DMS153 (cell line): Measurements from ENCODE around the gene TRIB2.

Source experiments
- DNase-seq: peaks from one replicate; lab custom pipeline; 2025; lab: John Stamatoyannopoulos, UW

Gene TRIB2

GRCh38 chr2:12720754-12721378, 4.1 kb downstream of the TRIB2 start:
- DNase-seq, result no peak

DNA sequence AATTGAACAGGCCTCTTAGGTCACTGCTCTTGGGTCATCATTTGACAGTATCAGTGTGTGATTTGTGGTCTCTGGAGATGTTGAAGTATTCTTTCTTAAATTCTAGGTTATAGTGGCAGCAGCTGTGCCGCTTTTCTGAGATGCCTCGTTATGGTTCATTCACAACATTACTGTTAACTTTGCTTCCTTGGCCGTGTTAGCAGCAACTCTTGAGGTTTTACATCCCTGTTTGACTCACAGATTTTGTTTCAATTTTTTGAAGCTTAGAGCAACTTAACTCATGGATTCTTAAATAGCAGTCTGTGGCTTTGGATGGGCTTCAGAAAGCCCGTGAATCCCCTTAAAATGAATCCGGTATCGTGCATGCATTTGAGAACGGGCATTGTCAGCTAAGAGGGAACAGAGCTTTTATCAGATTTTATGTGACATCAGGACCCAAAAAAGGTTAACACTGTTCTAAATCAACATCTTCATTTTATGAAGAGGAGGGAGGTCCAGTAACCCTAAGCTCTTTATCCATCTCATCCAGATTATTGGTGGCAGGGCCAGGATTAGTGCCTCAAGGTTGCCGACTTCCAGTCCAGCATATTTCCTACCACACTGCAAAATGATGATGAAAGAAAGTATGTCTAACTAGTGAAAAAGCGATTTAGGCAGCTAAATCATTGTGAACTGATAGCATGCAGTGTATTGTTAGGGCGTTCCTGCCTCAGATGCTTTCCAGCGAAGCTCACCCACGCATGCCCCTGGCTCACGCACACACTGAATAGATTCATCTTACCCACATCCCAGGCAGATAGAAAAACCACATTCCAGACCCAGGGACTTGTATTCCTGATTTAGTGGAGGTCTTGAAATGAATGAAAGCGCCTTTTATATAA, 5.1 kb downstream of the TRIB2 start:
- no peak for DNase-seq

- DNase-seq, result no peak
These were observed 5.9 kb downstream of the TRIB2 start for GRCh38 chr2:12722447-12723316.

GRCh38 chr2:12723736-12724463, 7.2 kb downstream of the TRIB2 start:
- no peak for DNase-seq

DNA sequence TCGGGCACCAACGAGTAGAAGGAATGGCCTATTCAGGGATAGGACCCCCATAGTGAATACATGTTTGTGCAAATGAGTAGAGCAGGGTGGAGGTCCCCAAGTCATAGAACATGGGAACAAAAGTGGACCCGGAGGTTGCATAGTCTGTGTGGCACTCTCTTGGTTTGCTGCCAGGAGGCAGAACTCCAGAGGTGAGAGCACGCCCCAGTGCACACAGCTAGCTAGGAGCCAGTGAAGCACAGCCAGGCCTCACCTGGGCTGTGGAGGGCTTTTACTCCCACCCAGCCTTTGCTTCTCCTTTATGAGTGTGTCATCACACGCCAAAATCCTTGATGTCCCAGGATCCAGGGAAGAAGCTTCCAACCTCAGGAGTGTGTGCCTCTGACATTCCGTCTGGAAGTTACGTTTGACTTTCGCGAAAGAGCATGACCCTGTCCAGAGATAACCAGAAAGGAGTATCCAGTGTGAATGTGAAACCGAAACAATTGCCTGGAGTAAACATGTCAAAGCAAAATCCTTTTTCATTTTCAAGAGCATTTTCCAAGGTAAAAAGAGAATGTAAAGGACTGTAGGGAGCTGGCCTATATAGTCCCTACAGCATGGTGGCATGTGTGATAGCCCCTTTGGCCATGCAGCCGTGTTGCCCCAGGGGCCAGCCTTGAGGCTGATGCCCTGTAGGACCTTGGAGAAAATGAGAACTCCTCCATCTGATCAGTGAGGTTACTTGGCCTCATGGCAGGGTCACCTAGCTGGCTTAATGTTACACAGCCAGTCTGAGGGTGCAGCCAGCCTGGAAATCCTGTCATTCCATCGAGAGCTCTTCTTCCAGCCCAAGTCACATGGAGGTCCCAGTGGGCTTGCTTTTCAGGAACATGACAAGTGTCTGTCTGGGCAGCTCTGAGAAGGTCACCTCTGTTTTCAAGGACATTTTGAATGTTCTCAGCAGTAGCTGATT, 8.8 kb downstream of the TRIB2 start:
- no peak for DNase-seq

GRCh38 chr2:12726271-12726670, 9.5 kb downstream of the TRIB2 start:
- DNase-seq, result no peak

DNA sequence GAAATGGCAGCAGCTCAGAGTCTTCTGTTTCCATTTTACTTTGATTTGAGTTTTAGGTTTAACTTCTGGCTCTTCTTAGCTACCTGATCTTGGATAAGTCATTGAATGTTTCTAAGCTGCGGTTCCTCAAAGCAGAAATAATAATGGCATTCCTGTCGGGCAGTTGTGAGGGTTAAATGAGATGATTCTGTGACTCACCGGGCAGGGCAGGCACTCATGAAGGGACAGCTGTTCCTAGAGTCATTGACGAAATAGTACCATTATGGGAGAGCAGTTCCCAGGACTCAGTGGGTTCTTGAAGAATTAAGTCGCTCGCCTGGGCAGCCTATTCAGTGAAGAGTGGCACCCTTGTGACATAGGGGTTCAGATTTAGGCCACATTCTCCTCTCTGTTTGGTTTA, 10.3 kb downstream of the TRIB2 start:
- no peak for DNase-seq

DNA sequence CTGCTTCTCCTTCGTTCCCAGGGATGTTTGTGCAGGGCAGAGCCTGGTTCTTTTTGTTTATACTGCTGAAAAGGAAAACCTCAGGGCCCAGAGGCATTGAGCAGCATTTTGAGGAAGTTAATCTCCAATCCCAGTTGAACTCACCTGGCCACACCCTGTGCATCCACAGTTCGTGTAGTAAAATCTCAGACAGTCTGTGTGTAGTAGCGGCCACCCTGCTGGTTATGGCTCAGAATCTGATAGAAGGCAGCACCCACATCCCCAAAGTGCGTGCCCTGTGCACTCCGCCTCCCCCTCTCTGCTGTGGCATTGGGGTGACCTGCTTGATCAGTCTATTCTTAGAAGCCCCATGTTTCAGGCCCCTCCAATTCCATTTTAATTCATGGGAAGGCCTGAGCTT, 10.9 kb downstream of the TRIB2 start:
- no peak for DNase-seq

DNA sequence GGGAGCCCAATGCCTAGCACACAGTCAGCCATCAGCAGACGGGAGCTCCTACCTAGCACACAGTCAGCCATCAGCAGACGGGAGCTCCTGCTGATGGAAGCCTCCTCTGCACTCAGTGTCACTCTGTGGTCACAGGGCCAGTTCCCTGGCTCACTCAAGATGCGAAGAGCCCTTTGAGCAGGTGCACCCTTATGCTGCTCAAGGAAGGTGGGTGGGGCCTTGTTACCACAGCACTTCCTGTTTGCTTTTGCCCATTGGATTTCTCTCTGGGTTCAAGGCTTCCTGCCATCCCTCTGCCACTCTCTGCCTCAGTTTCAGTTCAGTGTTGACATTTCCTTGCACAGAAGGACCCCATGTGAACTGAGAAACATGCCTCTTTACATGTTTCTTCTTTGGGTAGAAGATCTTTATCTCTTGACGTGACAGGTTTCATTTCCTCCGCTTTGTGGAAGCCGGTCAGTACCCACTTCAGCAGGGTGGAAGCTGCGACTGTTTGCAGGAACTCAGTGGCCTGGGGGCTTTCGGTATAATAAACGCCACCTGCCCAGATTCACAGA, 11.6 kb downstream of the TRIB2 start:
- no peak for DNase-seq

GRCh38 chr2:12730265-12730664, 13.5 kb downstream of the TRIB2 start:
- no peak for DNase-seq

DNA sequence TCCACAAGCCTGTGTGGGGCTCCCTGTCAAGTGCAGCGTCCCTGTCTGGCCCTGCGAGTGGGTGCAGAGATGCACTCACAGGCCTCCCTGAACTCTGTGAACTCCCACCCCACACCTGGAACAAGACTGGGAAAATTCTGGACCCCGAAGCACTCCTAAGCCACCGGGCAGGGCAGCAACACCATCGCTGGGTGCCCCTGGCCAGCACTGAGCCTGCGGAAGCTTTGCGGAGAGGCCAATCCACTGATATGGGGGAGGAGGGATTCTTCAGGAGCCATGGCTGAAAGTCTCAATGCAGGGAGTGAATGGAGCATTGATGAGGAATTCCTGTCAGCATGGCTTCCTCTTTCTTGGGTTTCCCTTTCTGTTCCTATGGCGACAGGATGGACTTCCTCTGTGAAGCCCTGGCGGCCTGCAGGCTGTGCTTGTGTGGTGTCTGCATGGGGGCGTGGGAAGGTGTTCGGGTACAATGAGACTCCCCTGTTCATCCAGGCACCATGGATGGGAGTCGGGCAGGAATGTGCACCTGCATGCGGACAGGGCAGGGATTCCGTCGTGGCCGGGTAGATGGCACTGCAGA, 15.1 kb downstream of the TRIB2 start:
- DNase-seq, result no peak

DNA sequence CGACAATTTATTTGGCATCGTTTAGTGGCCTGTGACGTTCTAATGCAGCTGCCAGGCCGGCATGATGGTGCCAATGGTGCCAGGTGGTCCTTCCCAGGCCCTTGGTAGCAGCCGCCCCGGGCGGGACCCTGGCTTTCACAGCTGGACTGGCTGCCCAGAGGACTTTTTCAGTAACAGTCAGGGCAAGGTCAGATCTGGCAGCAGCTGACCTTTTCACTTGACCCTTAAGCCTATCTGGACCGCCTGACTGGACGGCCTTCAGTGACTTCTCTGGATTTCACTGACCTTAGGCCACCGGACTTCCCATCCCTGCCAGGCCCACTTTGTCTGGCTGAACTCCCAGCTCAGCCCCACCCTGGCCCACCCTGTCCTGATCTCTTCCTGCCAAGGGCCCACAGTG, 15.9 kb downstream of the TRIB2 start:
- DNase-seq, result no peak

GRCh38 chr2:12733846-12734245, 17.1 kb downstream of the TRIB2 start:
- DNase-seq, result no peak

DNA sequence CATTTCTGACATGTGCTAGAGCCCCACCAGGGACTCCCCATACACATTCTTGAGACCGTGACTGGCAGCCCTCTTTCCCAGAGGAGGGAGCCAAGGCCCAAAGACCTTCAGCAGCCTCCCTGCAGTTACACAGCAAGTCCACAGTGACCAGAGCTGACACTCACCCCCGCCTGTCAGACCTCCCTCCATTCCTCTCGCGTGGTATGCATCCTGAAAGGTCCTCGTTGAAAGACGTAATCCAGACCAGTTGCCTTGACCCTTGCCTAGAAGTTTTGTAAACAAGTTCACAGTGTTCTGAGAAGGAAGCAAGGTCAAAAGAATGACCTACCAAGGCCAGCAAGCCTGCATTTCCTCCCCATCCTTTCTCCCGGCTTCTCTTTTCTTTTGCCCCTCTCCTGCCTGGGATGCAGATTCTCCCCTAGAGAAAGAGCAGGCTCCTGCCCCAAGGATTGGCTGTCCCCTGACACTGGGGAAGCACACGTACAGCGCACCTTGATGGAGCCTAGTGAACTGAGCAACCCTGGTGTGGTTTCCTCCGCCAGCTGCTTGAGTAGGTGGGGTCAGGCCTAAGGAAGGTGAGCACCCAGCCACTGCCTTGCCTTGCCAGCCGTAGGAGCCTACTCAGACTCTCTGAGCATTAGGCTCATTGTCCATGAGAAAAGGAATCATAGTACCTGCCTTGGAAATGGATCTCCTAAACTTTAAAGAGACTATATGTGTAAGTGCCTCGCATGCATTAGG, 18.3 kb downstream of the TRIB2 start:
- no peak for DNase-seq

DNA sequence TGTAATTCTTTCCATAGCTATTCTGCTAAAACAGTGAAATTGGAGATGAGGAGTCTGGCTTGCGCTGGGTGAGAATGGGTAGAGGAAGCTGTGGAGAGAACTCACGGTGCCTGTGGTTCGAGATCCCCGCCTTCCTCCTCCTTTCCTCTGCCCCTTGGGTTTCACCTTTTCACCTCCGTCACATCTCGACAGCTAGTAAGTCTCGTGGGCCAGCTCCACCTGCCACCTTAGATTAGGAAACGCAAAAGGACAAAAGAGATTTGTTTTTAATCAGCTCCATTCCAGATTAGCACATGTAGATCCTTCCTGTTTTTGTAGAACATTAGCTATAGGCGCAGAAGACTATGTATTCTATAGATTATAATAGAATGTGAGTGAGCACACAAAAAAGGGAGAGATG, 20.6 kb downstream of the TRIB2 start:
- no peak for DNase-seq

DNA sequence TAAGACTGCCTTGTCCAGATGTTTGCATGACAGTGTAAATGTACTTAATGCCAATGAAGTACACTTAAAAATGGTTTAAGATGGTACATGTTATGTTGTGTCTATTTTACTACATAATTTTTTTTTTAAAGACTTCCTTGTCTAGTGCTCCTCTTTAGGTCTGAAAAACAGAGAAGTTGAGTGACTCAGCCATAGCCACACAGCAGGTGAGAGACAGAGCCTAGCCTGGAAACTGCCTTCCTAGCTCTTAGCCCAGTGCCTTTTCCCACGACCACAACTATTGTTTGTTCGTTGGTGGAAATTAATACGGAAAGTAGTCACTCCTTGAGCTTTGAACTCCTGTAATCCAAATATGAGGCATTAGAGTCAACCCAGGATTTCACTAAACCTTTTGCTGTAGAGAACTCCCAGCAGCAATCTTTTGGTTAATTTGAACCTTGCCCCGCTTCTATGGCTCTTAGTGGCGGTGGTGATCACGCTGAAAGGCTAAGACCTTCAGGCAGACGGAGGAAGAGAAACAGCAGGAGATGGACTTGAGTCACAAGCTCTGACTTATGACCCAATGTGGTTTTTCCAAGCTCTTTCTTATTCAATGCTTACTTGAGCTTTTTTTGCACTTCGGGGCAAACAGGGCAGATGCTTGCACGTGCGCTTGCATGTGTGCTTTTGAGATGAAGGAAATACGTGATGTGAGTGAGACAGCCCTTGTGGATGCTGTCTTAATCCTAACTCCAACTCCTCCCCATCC, 21.2 kb downstream of the TRIB2 start:
- DNase-seq, result no peak

DNA sequence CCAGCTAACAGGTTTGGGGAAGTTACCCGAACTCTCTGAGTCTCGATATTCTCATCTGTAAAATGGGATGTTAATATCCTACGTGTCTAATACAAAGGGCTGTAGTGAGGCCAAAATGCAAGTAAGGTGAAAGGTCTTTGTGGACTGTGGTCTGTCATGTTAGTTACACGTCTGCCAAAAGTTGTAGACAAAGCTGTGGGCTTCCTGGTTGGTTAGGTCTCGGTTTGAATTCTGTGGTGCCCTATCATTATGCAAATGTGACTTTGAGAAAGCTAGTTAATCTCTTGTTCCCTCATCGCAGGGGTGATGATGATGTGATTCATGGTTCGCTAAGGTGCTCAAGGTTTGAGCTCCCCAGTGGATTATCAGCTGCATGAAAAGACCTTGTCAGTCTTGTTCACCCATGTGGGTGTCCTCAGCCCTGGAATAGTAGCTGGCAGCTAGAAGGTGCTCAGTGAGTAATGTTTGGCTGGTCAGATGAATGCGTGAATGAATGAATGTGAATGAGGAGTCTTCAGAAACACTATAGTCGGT, 23.1 kb downstream of the TRIB2 start:
- DNase-seq, result no peak

GRCh38 chr2:12741380-12741779, 24.6 kb downstream of the TRIB2 start:
- no peak for DNase-seq
